ENCODE measurements around the gene AUTS2.

GRCh38 chr7:69568266-69568665, 30.0 kb upstream of the AUTS2 start:
- TF ChIP-seq POLR2A (IDR thresholded peaks at IDR 0.05; ENCODE audit: low read depth, low read length) (no peak), POLR2AphosphoS5 (IDR thresholded peaks at IDR 0.05; ENCODE audit: low read depth, low read length) (no peak)
